GM12878 (cell line): ENCODE results near the gene BANP. TPM values are rescaled to one million over a fixed set of nuclear protein-coding genes. Genes with fewer than 3 reads are reported as not detected.

Experiments
- ATAC-seq: fragments of 200-7000 bp; cut with Tn5 transposase; 3 replicates; pipeline ENCODE4 v1.9.1; 2020; ENCODE audit warnings: mild to moderate bottlenecking, moderate library complexity
- BruUV-seq: library from RNA; stranded (reverse); fragments of 400-500 nt; replicated peaks from 2 replicates; lab custom pipeline; 2021; lab: Mats Ljungman, UMichigan
- CTCF ChIA-PET: fragments of 300-600 bp; sonication (Branson Sonifier 250); formaldehyde crosslinking; extraction: SDS; loops from one replicate; lab custom pipeline; 2021; ENCODE audit warnings: inconsistent platforms; lab: Yijun Ruan, JAX
- POLR2A ChIA-PET: fragments of 350-600 bp; formaldehyde crosslinking; extraction: SDS; loops from one replicate; lab custom pipeline; 2021; ENCODE audit warnings: inconsistent platforms; lab: Charles Lee
- RAD21 ChIA-PET: fragments of 300-600 bp; sonication (Branson Sonifier 250); formaldehyde crosslinking; loops from one replicate; lab custom pipeline; 2023; ENCODE audit warnings: antibody characterized with exemption; ENCODE audit not compliant: unreplicated experiment; lab: Charles Lee
- SMC1A ChIA-PET: fragments of 300-600 bp; sonication (Branson Sonifier 250); formaldehyde crosslinking; loops from one replicate; lab custom pipeline; 2023; ENCODE audit not compliant: unreplicated experiment, uncharacterized antibody; lab: Charles Lee
- DNase-seq: peaks from one replicate; pipeline ENCODE4 v3.0.0-alpha.2; 2011; ENCODE audit warnings: low read depth, low spot score
- FAIRE-seq: peaks from 3 replicates; lab custom pipeline; 2011; peaks lifted over from hg19 to GRCh38; lab: Jason Lieb, UNC
- H2AFZ ChIP-seq: 2 replicates; pipeline ENCODE4 v1.6.0; 2011; ENCODE audit warnings: low read depth, low read length, control low read depth; ENCODE audit not compliant: control insufficient read depth
- H3K27ac ChIP-seq: 2 replicates; pipeline ENCODE4 v1.5.1; 2011; ENCODE audit warnings: control low read depth; ENCODE audit not compliant: control insufficient read depth, insufficient read depth
- H3K27me3 ChIP-seq, 2 experiments: replicated peaks in 1 of 2; 2 replicates each; pipeline versions ENCODE4 v1.6.0 to v1.6.1; 2011; ENCODE audit warnings: low read length in 1 of 2; ENCODE audit not compliant: control insufficient read depth in 2 of 2, insufficient read depth in 2 of 2
- H3K36me3 ChIP-seq, 2 experiments: 2 replicates each; pipeline ENCODE4 v1.5.1; 2011; ENCODE audit warnings: low read length in 1 of 2; ENCODE audit not compliant: control insufficient read depth in 2 of 2, insufficient read depth in 2 of 2
- H3K4me1 ChIP-seq: 2 replicates; pipeline ENCODE4 v1.6.1; 2011; ENCODE audit warnings: mild to moderate bottlenecking, low read length, moderate library complexity, mixed read lengths; ENCODE audit not compliant: control insufficient read depth, insufficient read depth
- H3K4me2 ChIP-seq: 2 replicates; pipeline ENCODE4 v1.6.0; 2011; ENCODE audit warnings: control low read depth; ENCODE audit not compliant: control insufficient read depth, insufficient read depth
- H3K4me3 ChIP-seq: fragments of 200-600 bp; sonication (generic); 2 replicates; pipeline ENCODE4 v1.5.1; 2016
- H3K79me2 ChIP-seq: 2 replicates; pipeline ENCODE4 v1.6.0; 2011; ENCODE audit warnings: low read length; ENCODE audit not compliant: control insufficient read depth, insufficient read depth
- H3K9ac ChIP-seq: 2 replicates; pipeline ENCODE4 v1.8.0; 2011; ENCODE audit warnings: low read length, control low read depth, mixed read lengths; ENCODE audit not compliant: control insufficient read depth, insufficient read depth
- H3K9me3 ChIP-seq: replicated peaks from 3 replicates; pipeline ENCODE4 v1.5.1; 2011; ENCODE audit warnings: mild to moderate bottlenecking, low read length; ENCODE audit not compliant: control insufficient read depth, insufficient read depth
- H4K20me1 ChIP-seq: 2 replicates; pipeline ENCODE4 v1.6.0; 2011; ENCODE audit not compliant: control insufficient read depth, insufficient read depth
- NR2C2 ChIP-seq: IDR thresholded peaks from 2 replicates; pipeline ENCODE4 v1.6.1; 2011; ENCODE audit warnings: borderline replicate concordance, low read depth; ENCODE audit not compliant: control insufficient read depth, insufficient read length
- RB1 ChIP-seq: fragments of 450-650 bp; formaldehyde crosslinking; IDR thresholded peaks from 2 replicates; pipeline ENCODE4 v1.6.1; 2017; ENCODE audit warnings: mild to moderate bottlenecking, borderline replicate concordance
- ZNF274 ChIP-seq: IDR thresholded peaks from one replicate; pipeline ENCODE4 v1.8.0; 2011; ENCODE audit not compliant: insufficient read length, insufficient read depth
- ZNF687 ChIP-seq: fragments of 450-650 bp; IDR thresholded peaks from 2 replicates; pipeline ENCODE4 v1.6.1; 2017; ENCODE audit warnings: mild to moderate bottlenecking, moderate library complexity
- WGBS: methylation state at CpG from one replicate; pipeline ENCODE4 v1.1.6; 2016; ENCODE audit warnings: low lambda C conversion rate; ENCODE audit not compliant: insufficient replicate concordance, insufficient coverage; ENCODE audit errors: missing lambda C conversion rate; 5-methylcytosine and 5-hydroxymethylcytosine counted together
- in situ Hi-C: fragments of 300-500 bp; cut with MboI; formaldehyde crosslinking; loops from 9 replicates; pipeline ENCODE4 v1.14.3; 2018; ENCODE audit warnings: mixed read lengths
- intact Hi-C: fragments of 100-400 bp; cut with micrococcal nuclease; formaldehyde crosslinking; loops from one replicate; pipeline ENCODE4 v1.14.2; 2022; ENCODE audit not compliant: unreplicated experiment
- polyA plus RNA-seq, 11 experiments: library from polyadenylated mRNA; depleted of rRNA in 4 of 11; unstranded in 6 of 11; stranded (reverse) in 5 of 11; fragments of >200 nt; fragmentation: Nextera tagmentation in 4 of 11; fragmentation: Illumina TruSeq in 1 of 11; extraction: Ambion mirVana in 4 of 11; extraction: Trizol in 1 of 11; gene quantifications; 1 replicate in 1 of 11; 2 replicates in 10 of 11; pipeline versions ENCODE4 v1.2.1 to v1.2.3, GENCODE V29; 2011 to 2016; ENCODE audit warnings: inconsistent platforms in 2 of 11, missing spikeins in 2 of 11, low read depth in 1 of 11
- total RNA-seq, 4 experiments: library from RNA; depleted of rRNA in 3 of 4; stranded (reverse); fragments of >200 nt in 3 of 4; fragmentation: Illumina TruSeq in 1 of 4; extraction: Trizol in 1 of 4; gene quantifications; 2 replicates each; pipeline versions ENCODE4 v1.2.1 to v1.2.3, GENCODE V29; 2013 to 2021
- TF ChIP-seq, protein P1 (sequence below): IDR thresholded peaks from 2 replicates; pipeline ENCODE4 v1.6.1; 2012; ENCODE audit warnings: mild to moderate bottlenecking, low read depth, low read length

The BANP gene
- total and polyA plus RNA-seq, 10 of the 15 experiments (the other 5 are each of a cell fraction or from before 2014, with no cell fraction given) = 3.9 to 21.9 (median 12.2) TPM

DNA sequence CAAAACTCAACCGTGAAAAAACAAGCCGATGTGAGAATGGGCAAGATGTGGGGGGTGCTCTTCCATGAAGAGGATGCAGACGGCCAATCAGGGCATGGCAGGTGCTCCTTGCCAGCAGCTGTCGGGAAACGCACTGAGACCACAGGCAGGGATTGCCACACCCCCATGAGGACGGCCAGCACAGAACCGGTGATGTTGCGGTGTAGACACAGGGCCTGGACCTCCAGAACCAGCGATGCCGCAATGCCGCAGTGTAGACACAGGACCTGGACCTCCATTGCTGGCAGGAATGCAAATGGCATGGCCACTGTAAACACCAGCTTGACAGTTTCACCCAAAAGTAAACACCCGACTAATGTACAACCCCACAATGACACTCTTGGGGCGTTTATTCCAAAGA lies 164.9 kb downstream of the BANP start:
- Histone ChIP-seq H3K36me3 (no peaks in the 10 kb centered on the region), H3K27me3 (no peaks in the 10 kb centered on the region), H3K79me2 (no peaks in the 10 kb centered on the region), H3K9me3 (no peaks in the 10 kb centered on the region), H4K20me1 (no peaks in the 10 kb centered on the region), H3K4me2 (no peak overlapping the region), H3K4me3 (no peak overlapping the region), H3K27ac (no peak overlapping the region), H3K9ac (no peak overlapping the region), H2AFZ (no peak overlapping the region), H3K4me1 (no peaks in the 10 kb centered on the region)
- 57% methylated on average over 13 of the region's 13 CpGs for WGBS
- FAIRE-seq = no peak
- RAD21 ChIA-PET = no interaction called here
- in situ Hi-C loops (no loop called here), intact Hi-C loops (no loop called here)
- CTCF ChIA-PET = no interaction called here
- BruUV-seq = no TSS peak
- DNase-seq = no peak
- SMC1A ChIA-PET = no interaction called here
- ATAC-seq = no peak
- POLR2A ChIA-PET = no interaction called here
- TF ChIP-seq ZNF274 = no peak
- no peak for TF ChIP-seq RB1
- no peak for TF ChIP-seq ZNF687
- TF ChIP-seq, protein P1, sequence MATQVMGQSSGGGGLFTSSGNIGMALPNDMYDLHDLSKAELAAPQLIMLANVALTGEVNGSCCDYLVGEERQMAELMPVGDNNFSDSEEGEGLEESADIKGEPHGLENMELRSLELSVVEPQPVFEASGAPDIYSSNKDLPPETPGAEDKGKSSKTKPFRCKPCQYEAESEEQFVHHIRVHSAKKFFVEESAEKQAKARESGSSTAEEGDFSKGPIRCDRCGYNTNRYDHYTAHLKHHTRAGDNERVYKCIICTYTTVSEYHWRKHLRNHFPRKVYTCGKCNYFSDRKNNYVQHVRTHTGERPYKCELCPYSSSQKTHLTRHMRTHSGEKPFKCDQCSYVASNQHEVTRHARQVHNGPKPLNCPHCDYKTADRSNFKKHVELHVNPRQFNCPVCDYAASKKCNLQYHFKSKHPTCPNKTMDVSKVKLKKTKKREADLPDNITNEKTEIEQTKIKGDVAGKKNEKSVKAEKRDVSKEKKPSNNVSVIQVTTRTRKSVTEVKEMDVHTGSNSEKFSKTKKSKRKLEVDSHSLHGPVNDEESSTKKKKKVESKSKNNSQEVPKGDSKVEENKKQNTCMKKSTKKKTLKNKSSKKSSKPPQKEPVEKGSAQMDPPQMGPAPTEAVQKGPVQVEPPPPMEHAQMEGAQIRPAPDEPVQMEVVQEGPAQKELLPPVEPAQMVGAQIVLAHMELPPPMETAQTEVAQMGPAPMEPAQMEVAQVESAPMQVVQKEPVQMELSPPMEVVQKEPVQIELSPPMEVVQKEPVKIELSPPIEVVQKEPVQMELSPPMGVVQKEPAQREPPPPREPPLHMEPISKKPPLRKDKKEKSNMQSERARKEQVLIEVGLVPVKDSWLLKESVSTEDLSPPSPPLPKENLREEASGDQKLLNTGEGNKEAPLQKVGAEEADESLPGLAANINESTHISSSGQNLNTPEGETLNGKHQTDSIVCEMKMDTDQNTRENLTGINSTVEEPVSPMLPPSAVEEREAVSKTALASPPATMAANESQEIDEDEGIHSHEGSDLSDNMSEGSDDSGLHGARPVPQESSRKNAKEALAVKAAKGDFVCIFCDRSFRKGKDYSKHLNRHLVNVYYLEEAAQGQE = no peak
- no peak for TF ChIP-seq NR2C2
